Heart left ventricle (tissue), 13 donors: ENCODE data around the gene BTBD3.

Experiments
- POLR2A ChIP-seq, 2 donors: fragments of 450-650 bp; IDR thresholded peaks; one replicate each; pipeline ENCODE4 v1.6.1; 2017; ENCODE audit warnings: antibody characterized with exemption in 2 of 2, mild to moderate bottlenecking in 2 of 2, moderate library complexity in 2 of 2
- TF ChIP-seq, protein P1 (sequence below), 12 donors: fragments of 200-600 bp; sonication (generic) in 4 of 12; IDR thresholded peaks; one replicate each; pipeline versions ENCODE4 v1.5.0 to v1.8.0; 2018 to 2022; ENCODE audit warnings: antibody characterized with exemption in 12 of 12, mild to moderate bottlenecking in 5 of 12
- donor health status: ischemic (EF 13 %, LVEDD 7.1; RV severe dilation, severe dysfunction).
- donor health status: DM: no; HTN: yes; CAD: no.
- donor health status: DM: no; HTN: no; CAD: no.
- donor health status: ischemic (EF 25% LVEDD 6.9; RV normal size, moderate dysfunction).
- donor health status: ischemic (EF 25% LVEDD 5.7; RV mildly dilated, moderate dysfunction).
- donor health status: ischemic (EF 35%, LVEDD 5.7; RV mildly dilated, moderate dysfunction).
- donor health status: nonischemic (EF 11% LVEDD 7.7; RV severe dilation, severe dysfunction).
- donor health status: DM: yes; HTN: yes; CAD: no.
- donor health status: PGD.
- donor health status: ischemic (EF 29% LVEDD 5.4; RV normal size, mild dysfunction).
- donor health status: nonischemic (EF 23%, LVEDD 6.1; RV moderate dilation, normal function).

DNA sequence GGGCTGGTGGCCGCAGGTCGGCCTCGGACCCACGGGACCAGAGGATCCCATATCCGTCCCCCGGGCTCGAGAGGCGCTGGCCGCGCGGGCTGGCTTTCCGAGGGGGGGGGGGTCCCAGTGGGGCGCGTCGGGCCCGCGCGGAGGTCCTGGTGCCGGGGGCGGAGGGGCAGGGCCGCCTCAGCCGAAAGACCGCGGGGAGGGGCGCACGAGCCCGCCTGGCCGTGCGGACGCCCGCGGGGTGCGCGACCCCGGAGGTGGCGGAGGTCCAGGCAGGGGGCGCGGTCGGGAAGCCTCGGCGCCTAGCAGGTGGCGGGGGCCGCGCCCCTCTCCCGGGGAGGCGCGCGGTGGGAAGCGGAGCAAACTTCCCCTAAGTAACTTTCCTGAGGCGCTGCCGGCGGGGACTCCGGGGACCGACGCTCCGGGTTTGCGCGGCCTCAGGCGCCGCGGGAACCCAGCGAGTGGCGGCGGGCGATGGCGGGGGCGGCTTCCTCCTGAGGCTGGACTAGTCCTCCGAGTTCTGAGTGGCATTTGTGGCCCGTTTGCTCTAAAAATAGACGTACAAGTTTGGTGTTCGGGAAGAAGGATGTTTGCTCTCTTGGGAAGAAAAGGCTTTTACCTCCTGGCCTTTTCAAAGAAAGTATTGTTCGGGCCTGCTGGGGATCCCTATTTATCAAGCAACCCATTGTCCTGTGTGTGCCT, 26.5 kb upstream of the BTBD3 start:
- TF ChIP-seq, protein P1, sequence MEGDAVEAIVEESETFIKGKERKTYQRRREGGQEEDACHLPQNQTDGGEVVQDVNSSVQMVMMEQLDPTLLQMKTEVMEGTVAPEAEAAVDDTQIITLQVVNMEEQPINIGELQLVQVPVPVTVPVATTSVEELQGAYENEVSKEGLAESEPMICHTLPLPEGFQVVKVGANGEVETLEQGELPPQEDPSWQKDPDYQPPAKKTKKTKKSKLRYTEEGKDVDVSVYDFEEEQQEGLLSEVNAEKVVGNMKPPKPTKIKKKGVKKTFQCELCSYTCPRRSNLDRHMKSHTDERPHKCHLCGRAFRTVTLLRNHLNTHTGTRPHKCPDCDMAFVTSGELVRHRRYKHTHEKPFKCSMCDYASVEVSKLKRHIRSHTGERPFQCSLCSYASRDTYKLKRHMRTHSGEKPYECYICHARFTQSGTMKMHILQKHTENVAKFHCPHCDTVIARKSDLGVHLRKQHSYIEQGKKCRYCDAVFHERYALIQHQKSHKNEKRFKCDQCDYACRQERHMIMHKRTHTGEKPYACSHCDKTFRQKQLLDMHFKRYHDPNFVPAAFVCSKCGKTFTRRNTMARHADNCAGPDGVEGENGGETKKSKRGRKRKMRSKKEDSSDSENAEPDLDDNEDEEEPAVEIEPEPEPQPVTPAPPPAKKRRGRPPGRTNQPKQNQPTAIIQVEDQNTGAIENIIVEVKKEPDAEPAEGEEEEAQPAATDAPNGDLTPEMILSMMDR (IDR thresholded peaks at IDR 0.05): peak in 3 of 12 donors; percentile 4 to 24 (median 12)
- no peak for TF ChIP-seq POLR2A (IDR thresholded peaks at IDR 0.05)
